HG02759 (cell line): ENCODE data around the gene EFCAB7.
A peak's percentile ranks its signal among the peaks of the same experiment; 100 is the strongest.
"Not testable (repeated sequence)": the region's sequence is repeated elsewhere in the genome, so short reads cannot be mapped to it uniquely, and the experiment has no call there.

Source experiments
- ATAC-seq: cut with Tn5 transposase; IDR thresholded peaks from one replicate; pipeline ENCODE4 v1.9.1; 2021; ENCODE audit warnings: mild to moderate bottlenecking, moderate library complexity; ENCODE audit not compliant: unreplicated experiment

EFCAB7 gene

GRCh38 chr1:63548303-63548702, 25.0 kb downstream of the EFCAB7 start:
- ATAC-seq = no peak

GRCh38 chr1:63548877-63549276, 25.6 kb downstream of the EFCAB7 start:
- ATAC-seq = no peak

GRCh38 chr1:63555480-63555879, 32.2 kb downstream of the EFCAB7 start:
- ATAC-seq = no peak

- no peak for ATAC-seq
Observed at GRCh38 chr1:63557365-63557987, 34.2 kb downstream of the EFCAB7 start.

GRCh38 chr1:63559357-63559756, 36.0 kb downstream of the EFCAB7 start:
- ATAC-seq = no peak

GRCh38 chr1:63563745-63564144, 40.4 kb downstream of the EFCAB7 start:
- no peak for ATAC-seq

- ATAC-seq = no peak
Observed at GRCh38 chr1:63569068-63569467, 45.7 kb downstream of the EFCAB7 start.

GRCh38 chr1:63569640-63570316, 46.5 kb downstream of the EFCAB7 start:
- ATAC-seq = no peak

GRCh38 chr1:63572686-63573085, 49.4 kb downstream of the EFCAB7 start:
- not testable (repeated sequence) for ATAC-seq

- ATAC-seq = not testable (repeated sequence)
Observed at GRCh38 chr1:63574203-63574796, 51.0 kb downstream of the EFCAB7 start.

GRCh38 chr1:63575340-63575826, 52.1 kb downstream of the EFCAB7 start:
- no peak for ATAC-seq

GRCh38 chr1:63586326-63586725, 63.0 kb downstream of the EFCAB7 start:
- not testable (repeated sequence) for ATAC-seq

GRCh38 chr1:63590166-63590560, 66.8 kb downstream of the EFCAB7 start:
- no peak for ATAC-seq

- no peak for ATAC-seq
Observed at GRCh38 chr1:63592536-63593302, 69.4 kb downstream of the EFCAB7 start.

GRCh38 chr1:63593303-63593885, 70.1 kb downstream of the EFCAB7 start, which contains the start of gene PGM1:
Gene PGM1 (plus strand): TSS chr1:63593411. CDS start chr1:63593489, 78 bp downstream.
- ATAC-seq = peak; percentile 82

- ATAC-seq = peak; percentile 52
Observed at GRCh38 chr1:63593886-63594605, 70.7 kb downstream of the EFCAB7 start.

- no peak for ATAC-seq
Observed at GRCh38 chr1:63595435-63595834, 72.1 kb downstream of the EFCAB7 start.

- ATAC-seq = no peak
Observed at GRCh38 chr1:63599799-63600198, 76.5 kb downstream of the EFCAB7 start.

- no peak for ATAC-seq
Observed at GRCh38 chr1:63600248-63600647, 76.9 kb downstream of the EFCAB7 start.

- no peak for ATAC-seq
Observed at GRCh38 chr1:63601061-63601460, 77.7 kb downstream of the EFCAB7 start.
